NCI-H1930 (cell line): ENCODE results near the gene GCFC2.
A peak's percentile ranks its signal among the peaks of the same experiment; 100 is the strongest.
"Not testable (repeated sequence)": the region's sequence is repeated elsewhere in the genome, so short reads cannot be mapped to it uniquely, and the experiment has no call there.

Experiments used
- DNase-seq, 2 experiments: peaks; one replicate each; lab custom pipeline; 2025; lab: John Stamatoyannopoulos, UW

Gene GCFC2

DNA sequence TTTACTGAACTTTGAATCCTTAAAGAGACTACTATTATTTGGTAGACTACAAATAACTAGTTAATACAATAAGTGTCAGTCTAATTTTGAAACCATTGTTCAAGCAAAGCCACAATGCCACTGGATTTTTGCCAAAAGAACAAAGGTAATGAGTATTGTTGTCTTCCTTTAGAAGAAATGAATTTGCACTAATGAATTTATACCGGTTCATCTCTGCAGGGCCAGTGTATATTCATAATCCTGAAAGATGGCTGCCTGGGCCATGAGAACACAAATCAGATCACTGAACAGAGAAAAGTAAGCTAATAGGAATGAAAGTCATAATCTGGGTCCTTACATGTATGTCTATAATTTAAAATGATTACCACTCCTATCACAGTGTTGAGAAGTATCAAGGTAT is 31.2 kb downstream of the GCFC2 start:
- DNase-seq = no peak

DNA sequence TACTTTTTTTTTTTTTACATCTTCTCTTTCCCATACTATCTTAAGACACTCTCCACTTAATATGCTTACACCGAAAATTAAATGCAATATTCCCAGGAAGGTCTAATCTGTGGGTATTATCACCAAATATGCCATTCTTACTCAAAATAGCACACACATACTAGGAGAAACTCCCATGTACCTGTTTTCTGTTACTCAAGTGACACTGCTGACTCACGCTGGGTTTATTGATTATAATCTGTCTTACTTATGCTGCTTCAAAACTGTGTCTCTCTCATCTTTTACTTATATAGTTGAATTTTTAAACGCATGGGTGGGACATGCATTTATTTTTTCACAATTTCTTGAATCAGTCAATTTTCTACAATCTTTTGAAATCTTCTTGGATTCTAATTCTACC is 34.3 kb downstream of the GCFC2 start:
- no peak for DNase-seq

DNA sequence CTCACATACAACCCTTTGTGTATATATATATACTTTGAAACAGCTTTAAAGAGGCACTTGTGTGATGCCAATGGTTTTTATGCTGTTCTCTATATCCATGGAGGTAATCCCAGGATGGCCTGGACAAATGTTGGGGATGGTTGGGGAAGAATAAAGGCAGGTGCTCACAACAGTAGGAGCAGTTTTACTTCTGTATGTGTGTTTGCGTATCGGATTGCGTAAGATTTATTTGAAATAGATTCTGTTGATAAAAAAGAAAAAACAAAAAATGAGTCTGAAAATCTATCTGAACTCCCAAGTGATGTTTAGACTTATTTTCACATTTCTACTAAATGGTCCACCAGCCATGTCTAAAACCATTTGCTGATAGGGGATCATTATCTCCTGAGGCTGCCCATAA is 34.8 kb downstream of the GCFC2 start:
- DNase-seq = no peak

DNA sequence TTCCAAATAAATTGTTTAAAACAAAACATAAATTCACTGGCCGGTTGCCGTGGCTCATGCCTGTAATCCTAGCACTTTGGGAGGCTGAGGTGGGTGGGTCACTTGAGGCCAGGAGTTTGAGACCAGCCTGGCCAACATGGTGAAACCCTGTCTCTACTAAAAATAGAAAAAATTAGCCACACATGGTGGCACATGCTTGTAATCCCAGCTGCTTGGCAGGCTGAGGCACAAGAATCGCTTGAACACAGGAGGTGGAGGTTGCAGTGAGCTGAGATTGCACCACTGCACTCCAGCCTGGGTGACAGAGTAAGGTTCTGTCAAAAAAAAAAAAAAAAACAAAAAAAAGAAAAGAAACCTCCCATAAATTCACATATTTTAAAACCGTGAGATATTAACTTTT is 35.3 kb downstream of the GCFC2 start:
- not testable (repeated sequence) for DNase-seq

DNA sequence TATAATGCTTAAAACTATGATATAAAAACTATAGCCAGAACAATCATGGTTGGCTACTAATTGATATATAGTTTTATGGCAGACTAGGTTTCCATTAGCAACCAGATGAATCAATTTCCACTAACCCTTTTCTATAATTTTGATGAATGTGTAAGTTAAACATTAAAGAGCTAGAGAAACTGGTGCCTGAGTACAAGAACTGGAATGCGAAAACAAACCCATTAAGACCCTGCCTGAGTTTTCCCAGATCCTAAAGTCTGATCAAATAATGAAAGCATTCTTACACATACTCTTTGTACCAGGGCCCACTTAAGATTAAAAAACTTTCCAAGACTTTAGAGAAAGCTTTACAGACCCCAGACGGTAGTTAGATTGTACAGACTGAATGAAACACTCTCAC is 42.8 kb downstream of the GCFC2 start:
- no peak for DNase-seq

DNA sequence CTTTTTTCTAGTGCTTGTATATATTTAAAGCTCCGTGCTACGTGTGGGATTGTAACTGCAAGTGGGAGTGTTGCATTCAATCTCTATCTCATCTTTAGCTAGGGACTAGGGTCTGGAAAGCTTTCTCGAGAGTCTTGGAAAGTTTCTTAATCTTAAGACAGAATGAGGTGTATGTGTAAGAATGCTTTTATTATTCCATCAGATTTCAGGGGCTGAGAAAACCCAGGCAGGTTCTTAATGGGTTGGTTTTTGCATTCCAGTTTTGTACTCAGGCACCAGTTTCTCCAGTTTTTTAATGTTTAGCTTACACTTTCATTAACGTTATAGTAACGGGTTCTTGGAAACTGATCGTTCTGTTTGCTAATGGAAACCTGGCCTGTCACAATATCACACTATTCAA is 43.8 kb downstream of the GCFC2 start:
- no peak for DNase-seq

DNA sequence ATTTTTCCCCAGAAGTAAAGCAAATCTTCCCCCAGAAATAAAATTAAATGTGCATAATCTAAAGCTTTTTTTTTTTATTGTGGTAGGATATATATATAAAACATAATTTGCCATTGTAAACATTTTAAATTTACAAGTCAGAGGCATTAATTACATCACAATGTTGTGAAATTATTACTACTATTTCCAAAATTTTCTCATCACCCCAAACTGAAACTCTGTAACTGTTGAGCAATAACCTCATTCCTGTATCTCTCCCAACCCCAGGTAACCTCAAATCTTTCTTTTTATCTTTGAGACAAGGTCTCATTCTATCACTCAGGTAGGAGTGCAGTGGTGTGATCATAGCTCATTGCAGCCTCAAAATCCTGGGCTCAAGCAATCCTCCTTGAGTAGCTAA is 52.9 kb downstream of the GCFC2 start:
- no peak for DNase-seq

DNA sequence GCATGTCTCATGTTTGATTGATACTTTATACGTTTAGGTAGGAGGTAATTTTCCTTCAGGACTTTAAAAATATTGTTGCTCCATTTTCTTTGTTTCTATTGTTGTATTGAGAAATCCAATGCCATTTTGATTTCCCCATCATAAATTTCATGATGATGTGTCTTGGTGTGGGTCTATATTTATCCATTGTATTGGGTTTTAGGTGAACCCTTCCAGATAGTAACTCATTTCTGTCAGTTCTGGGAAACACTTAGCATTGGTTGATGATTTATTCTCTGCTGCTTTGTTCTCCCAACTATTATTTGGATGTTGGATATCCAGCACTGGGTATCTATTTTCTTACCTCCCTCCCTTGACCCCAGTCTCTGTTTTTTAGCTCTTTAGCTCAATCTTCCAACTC is 54.2 kb downstream of the GCFC2 start:
- no peak for DNase-seq

DNA sequence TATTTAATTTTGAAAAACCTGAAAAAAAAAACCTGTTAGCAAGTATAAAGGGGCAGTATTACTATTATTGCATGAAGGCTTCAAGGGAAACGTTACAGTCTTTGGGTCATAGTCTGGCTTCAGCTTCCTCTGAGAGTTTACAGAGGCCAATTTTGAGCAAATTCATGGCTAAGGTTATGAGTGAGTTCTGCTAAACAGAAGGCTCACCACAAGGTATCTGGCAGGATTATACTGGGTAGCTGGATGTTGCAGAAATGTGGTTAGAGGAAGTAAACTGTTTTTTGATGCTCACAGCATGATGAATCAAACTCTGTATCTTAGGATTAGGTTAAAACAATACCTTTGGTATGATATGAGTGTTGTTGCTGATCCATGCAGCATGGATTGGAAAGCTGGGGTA is 54.9 kb downstream of the GCFC2 start:
- DNase-seq = no peak

DNA sequence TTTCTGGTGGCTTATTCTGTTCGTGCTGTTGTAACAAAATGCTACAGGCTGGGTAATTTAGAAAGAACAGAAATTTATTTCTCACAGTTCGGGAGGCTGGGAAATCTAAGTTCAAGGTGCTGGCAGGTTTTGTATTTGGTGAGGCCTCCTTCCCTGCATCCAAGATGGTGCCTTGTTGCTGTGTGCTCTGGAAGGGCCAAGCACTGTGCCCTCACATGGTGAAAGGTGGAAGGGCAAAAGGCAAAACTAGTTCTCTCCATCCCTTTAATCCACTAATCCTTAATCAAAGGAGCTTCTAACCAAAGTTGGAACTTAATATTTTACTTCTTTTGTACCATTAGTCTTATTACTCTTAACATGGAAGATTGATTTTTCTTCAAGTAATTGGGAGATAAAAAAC is 56.7 kb downstream of the GCFC2 start:
- no peak for DNase-seq

DNA sequence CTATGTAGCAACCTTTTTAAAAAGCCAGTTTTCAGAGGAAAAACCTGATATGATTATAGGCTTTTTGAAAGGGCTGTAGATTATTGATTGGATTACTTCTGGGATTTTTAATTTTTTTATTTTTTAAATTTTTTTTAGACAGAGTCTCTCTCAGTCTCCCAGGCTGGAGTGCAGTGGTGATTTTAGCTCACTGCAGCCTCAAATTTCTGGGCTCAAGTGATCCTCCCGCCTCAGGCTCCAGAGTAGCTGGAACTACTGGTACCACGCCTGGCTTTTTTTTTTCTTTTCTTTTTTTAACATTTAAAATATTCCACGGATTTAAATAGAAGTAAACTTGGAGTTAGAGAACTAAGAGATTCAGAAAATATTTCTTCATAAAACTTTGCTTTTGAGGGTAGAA is 62.9 kb downstream of the GCFC2 start:
- DNase-seq = no peak

DNA sequence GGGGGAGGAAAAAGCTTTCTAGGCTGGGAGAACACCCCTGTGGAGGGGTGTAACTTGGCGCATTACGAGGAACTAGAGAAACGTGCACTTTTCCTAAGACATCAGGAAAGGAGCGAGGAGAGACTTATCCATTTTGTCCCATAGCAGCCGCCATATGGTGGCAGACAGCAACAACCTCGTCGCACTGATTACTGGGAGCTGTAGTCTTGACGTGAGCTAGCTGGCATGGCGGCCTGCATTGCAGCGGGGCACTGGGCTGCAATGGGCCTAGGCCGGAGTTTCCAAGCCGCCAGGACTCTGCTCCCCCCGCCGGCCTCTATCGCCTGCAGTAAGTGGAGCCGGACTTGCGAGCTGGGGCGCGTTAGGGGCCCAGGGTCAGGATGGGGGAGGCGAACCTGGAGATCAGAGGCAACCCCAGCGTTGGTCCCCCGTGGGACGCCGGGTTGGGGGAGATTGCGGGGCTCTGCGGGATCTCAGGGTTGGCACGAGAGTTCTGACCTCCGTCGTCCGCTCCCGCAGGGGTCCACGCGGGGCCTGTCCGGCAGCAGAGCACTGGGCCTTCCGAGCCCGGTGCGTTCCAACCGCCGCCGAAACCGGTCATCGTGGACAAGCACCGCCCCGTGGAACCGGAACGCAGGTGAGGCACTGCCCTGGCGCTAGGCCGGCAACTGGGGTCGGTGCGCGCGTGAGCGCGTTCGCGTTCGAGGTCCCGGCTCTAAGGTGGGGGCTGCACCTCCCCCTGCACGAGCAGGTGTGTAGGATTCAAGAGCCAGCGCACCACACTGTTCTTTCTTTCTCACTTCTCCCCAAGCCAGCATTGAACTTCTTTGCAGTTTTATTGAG is 63.9 kb downstream of the GCFC2 start, which contains the start of gene MRPL19:
Gene MRPL19, plus strand, starts transcription at position 201 of the 843 bp plus-strand sequence. Its CDS starts 25 bp downstream, at position 226.
- DNase-seq = peak; percentile 59 to 76

DNA sequence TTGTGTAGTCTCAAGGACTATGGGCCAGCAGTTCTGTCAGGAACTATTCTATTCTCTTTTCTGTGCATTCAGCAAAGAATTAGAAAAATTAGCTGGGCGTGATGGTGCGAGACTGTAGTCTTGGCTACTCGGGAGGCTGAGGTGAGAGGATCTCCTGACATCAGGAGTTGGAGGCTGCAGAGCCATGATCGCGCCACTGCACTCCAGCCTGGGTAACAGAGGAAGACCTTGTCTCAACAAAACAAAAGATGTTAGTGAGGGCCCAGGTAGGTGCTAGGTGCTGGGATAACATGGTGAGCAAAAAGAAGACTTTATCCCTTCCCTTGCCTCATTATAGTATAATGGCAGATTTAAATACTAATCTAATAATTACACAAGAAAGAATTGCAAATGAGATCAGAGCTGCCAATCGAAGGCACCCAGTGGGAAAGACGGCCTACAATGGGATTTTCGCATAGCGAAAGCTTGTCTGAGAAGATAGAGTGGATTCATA is 64.6 kb downstream of the GCFC2 start:
- DNase-seq = no peak

DNA sequence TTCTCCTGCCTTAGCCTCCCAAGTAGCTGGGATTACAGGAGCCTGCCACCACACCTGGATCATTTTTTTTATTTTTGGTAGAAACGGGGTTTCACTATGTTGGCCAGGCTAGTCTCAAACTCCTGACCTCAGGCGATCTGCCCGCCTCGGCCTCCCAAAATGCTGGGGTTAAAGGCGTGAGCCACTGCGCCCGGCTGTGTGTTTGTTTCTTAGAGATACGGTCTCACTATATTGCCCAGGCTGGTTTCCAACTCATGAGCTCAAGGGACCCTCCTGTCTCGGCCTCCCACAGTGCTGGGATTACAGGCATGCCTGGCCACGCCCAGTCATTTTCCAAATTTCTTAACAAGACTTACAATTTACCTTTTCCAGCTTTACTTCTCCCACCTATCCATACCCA is 65.1 kb downstream of the GCFC2 start:
- DNase-seq = no peak

DNA sequence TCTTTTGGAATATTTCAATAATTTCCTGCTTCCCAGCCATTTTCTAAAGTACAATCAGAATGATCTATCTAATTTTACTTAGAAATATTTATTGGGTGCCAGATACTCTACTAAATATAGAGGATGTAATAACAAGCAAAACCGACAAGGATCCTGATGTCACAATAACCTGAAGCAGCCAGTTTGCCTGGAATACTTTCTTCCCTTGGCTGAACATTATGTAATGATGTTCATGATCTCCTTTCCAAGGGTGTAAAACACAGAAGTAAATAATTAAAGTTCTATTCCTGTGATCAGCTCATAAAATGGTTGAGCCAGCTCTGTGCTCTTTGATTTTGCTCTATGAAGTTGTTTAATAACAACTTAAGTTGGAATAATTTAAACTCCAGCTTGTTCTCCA is 66.7 kb downstream of the GCFC2 start:
- no peak for DNase-seq

DNA sequence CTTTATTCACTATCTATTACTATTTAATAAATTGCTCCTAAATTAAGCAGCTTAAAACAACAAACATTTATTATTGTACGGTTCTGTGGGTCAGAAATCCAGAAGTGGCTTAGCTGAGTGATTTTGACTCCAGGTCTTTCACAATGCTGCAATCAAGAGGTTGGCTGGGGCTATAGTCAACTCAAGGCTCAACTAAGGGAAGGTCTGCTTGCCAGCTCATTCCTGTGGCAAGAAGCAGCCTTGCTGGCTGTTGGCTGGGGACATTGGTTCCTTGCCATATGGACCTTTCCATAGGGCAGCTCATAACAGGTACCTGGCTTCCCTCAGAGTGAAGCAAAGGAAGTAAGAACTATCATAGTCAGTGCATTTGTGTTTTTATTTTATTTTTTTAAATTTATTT is 69.1 kb downstream of the GCFC2 start:
- DNase-seq = no peak

DNA sequence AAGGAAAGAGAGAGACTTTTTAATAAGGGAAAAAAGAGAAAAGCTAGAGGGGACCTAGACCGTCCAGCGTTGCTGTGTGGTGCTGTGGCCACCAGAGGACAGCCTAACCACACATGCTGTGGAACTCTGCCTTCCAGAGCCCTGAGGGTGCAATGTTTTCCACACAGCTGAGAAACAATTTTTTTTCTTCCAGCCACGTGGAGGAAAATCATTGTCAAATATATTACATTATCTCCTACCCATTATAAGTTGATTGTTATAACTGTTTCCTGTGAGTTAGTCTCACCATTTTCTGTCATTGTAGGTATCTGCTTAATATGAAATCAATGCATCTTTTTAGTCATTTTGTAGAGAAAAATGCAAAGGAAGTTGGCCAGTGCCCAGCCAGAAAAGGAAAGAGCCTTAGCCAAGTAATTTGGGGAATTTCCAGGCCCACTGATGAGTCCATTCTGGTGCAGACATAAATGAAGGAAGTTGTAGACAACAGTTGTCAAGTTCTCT is 70.0 kb downstream of the GCFC2 start:
- DNase-seq = peak in 1 of 2 experiments; percentile 4

DNA sequence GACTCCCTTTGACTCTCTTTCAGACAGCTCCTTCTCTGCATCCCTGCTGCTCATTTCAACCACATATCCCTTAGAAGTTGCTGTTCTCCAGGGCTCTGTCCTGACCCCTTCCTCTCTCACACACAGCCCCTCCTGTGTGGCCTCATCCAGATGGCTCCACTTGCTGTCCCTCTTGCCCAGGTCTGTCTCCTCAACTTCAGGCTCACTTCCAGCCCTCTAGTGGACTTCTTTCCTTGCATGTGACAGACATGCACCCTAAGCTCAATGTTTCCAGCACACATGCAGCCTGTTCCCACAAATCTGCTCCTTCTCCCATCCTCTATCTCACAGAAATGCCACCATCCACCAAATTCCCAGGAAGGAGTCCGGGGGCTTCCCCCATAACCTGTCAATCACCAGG is 73.1 kb downstream of the GCFC2 start:
- DNase-seq = no peak

DNA sequence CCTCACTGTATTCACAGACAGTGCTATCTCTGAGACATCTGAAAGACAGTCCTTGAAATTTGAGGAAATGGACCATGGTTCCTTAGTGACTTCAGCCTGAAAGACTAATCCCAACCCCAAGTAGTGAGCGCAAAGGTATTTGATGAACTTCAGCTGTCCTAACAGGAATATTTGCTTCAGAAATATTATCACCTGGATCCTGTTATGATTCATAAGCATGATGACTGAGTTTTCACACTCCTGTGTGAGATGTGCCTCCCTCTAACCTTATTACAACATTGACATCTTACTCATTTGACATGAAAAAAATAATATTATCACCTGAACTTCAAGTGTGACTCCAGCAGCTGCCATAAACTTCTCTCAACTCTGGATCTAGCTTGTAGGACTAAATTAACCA is 75.8 kb downstream of the GCFC2 start:
- DNase-seq = no peak

DNA sequence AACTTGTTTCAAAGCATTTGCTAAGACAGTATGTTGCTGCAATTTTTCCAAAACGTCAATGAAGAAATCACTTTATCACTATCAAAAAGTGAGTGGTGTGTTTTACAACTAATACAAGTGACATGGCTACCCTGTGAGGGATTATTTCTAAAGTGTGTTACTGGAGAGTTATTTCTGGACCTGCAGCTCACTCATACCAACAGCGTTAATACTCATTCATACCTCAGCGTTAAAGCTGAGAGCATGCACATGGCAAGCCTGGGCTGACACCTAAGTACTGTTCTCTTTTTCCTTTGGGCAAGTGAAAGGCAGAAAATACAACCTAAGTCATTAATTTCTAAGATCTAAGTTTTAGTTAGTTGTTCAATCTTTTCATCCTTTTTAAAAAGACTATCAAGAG is 77.1 kb downstream of the GCFC2 start:
- no peak for DNase-seq

DNA sequence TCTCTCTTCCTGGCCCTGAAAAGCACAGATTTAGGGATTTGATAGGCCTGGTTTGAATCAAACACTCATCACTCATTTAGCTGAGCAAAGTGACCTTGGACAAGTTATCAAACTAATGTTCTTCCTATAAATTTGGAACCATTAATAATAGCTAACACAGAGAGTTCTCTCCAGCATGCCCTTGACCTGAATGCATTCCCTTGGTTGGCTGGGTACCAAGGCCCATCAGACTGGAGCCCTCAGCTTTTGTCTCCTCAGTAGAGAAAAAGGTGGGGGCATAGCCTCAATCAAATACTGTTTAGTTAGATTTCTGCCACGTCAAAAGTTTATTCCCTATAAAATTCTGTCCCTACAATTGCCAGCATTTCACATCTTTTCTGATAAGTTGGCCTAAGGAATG is 77.9 kb downstream of the GCFC2 start:
- no peak for DNase-seq

DNA sequence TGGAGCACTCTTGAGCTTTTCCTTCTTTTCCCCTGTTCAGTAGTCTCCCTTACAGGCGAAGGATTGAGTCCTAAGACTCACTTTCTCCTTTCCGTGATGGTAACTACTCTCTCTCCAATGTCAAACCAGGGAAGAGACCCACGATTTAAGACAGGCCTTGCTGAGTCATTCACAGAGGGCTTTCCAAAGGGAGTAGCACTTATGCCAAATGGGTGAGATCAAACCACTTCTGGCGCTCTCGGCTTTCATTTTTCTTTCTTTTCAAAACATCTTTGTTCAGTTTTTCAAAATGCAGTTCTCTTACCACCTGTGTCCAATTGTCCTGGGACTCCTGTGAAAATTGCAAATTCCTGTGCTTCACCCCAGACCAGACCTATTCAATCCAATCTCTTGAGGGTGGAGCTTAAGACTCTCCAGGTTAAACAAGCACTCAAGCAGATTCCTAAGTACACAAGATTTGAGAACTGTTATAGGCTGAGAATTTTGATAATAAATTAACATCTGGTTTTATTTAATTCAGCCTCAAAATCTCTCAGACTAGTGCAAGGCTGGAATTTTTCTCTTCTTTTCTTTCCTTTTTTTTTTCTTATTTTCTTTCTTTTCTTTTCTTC is 78.5 kb downstream of the GCFC2 start:
- DNase-seq = no peak

DNA sequence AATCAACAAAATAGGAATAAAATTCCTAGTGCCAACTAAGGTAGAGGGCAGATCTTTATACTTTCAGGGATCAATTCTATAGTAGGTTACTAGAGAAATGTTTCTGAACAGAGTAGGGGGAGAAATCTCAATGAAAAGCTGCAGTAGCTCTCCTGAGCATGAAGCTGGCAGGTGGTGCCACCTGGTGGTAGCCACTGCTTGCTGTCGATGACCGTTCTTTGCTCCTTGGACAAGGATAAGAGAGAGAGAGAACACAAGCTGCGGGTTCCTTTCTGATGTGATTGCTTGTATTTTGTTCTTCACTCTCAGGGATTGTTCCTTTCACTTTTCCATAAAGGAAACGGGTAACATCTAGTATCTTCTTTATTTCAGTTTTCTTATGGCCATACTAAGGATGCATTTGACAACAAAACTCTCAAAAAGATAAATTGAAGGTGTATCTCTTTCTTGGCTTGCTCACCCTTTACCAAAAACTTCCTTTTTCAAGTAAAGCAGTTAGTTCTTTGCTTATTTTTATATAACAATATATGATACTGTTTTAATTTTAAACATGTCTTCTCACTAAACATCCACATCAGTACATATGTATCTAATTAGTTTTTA is 82.7 kb downstream of the GCFC2 start:
- DNase-seq = peak; percentile 53 to 58
